IPS-11a (cell line): ENCODE measurements around the gene DNAJC25.

Experiments
- H3K4me3 ChIP-seq: one replicate; pipeline ENCODE4 v1.5.1; 2013; ENCODE audit warnings: low read depth, low read length, control low read depth

Gene DNAJC25

GRCh38 chr9:111627260-111627963, 3.7 kb upstream of the DNAJC25 start:
- H3K4me3 ChIP-seq = no peak overlapping the region

- H3K4me3 ChIP-seq = no peak overlapping the region
Measured at GRCh38 chr9:111628411-111628810, 2.7 kb upstream of the DNAJC25 start.

- peak overlapping the region; percentile 82 for H3K4me3 ChIP-seq
Measured at GRCh38 chr9:111630182-111630963, 761 bp upstream of the DNAJC25 start.

- peak overlapping the region; percentile 82 for H3K4me3 ChIP-seq
Measured at GRCh38 chr9:111630964-111631213, 245 bp upstream of the DNAJC25 start.

GRCh38 chr9:111632060-111632459, 926 bp downstream of the DNAJC25 start:
- peak overlapping the region; percentile 82 for H3K4me3 ChIP-seq

- H3K4me3 ChIP-seq = no peak overlapping the region
Measured at GRCh38 chr9:111632695-111633388, 1.7 kb downstream of the DNAJC25 start.

GRCh38 chr9:111633389-111633736, 2.2 kb downstream of the DNAJC25 start:
- no peak overlapping the region for H3K4me3 ChIP-seq

- no peak overlapping the region for H3K4me3 ChIP-seq
Measured at GRCh38 chr9:111634860-111635259, 3.7 kb downstream of the DNAJC25 start.

- H3K4me3 ChIP-seq = no peak overlapping the region
Measured at GRCh38 chr9:111637421-111637950, 6.4 kb downstream of the DNAJC25 start.

GRCh38 chr9:111644195-111644772, 13.2 kb downstream of the DNAJC25 start:
- no peak overlapping the region for H3K4me3 ChIP-seq

- no peak overlapping the region for H3K4me3 ChIP-seq
Measured at GRCh38 chr9:111645806-111646205, 14.7 kb downstream of the DNAJC25 start.

- H3K4me3 ChIP-seq = no peak overlapping the region
Measured at GRCh38 chr9:111646417-111646816, 15.3 kb downstream of the DNAJC25 start.

GRCh38 chr9:111648066-111648465, 16.9 kb downstream of the DNAJC25 start:
- H3K4me3 ChIP-seq = no peak overlapping the region

GRCh38 chr9:111649016-111649415, 17.9 kb downstream of the DNAJC25 start:
- H3K4me3 ChIP-seq = no peak overlapping the region

GRCh38 chr9:111657051-111657450, 25.9 kb downstream of the DNAJC25 start:
- no peak overlapping the region for H3K4me3 ChIP-seq

GRCh38 chr9:111658943-111659342, 27.8 kb downstream of the DNAJC25 start:
- H3K4me3 ChIP-seq = no peak overlapping the region

GRCh38 chr9:111659691-111660090, 28.6 kb downstream of the DNAJC25 start:
- no peak overlapping the region for H3K4me3 ChIP-seq

- peak within 1 kb of the TSS; percentile 72 for H3K4me3 ChIP-seq
Measured at GRCh38 chr9:111661150-111661801, 30.1 kb downstream of the DNAJC25 start, which contains the start of gene GNG10. Gene GNG10 (plus strand): TSS chr9:111661605. CDS start chr9:111661635, 30 bp downstream.

GRCh38 chr9:111661802-111662521, 30.8 kb downstream of the DNAJC25 start:
- H3K4me3 ChIP-seq = peak overlapping the region; percentile 72
